ENCODE results near the gene ANKRD13C. TPM values are rescaled to one million over a fixed set of nuclear protein-coding genes. Genes with fewer than 3 reads are reported as not detected.

Gene ANKRD13C
- total RNA-seq, 1 donor from 2014 or later = 36.9 TPM

- DNase-seq = no peak
These were observed 61.2 kb downstream of the ANKRD13C start for GRCh38 chr1:70293186-70293843.

GRCh38 chr1:70290218-70290617 is 64.3 kb downstream of the ANKRD13C start:
- DNase-seq = no peak

DNA sequence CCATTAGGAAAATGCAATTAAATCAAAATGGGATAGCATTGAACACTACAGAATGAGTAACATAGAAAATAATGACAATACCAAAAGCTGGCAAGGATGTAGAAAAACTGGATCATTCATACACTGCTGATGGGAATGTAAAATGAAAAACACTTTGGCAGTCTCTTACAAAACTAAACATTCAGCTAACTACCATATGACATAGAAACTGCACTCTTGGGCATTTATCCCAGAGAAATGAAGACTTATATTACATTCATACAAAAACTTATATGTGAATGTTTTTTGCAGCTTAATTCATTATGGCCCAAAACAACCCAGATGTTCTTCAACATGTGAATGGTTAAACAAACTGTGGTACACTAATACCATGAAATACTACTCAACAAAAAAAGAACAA is 66.4 kb downstream of the ANKRD13C start:
- no peak for DNase-seq

- no peak for DNase-seq
These were observed 68.1 kb downstream of the ANKRD13C start for GRCh38 chr1:70286453-70286852.

- DNase-seq = peak; percentile 4
These were observed 70.2 kb downstream of the ANKRD13C start for GRCh38 chr1:70284366-70284765.

- no peak for DNase-seq
These were observed 75.8 kb downstream of the ANKRD13C start for GRCh38 chr1:70278710-70279109.

GRCh38 chr1:70277875-70278274 is 76.6 kb downstream of the ANKRD13C start:
- no peak for DNase-seq

DNA sequence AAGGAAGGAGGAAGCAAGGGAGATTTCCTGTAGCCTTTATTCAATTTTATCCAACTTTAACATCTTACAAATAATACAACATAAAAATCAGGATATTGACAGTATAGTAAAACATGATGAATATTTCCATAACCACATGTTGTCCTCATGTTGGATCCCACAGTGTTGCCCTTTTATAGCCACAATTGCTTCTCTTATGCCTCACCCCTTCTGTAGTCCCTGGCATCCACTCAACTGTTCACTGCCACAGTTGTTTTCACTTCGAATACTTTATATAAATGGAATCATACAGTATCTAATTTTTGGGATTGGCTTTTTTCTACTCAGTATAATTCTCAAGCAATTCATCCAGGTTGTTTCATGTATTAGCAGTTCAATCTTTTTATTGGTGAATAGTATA is 88.6 kb downstream of the ANKRD13C start:
- DNase-seq = no peak

GRCh38 chr1:70264839-70265238 is 89.7 kb downstream of the ANKRD13C start:
- no peak for DNase-seq

- no peak for DNase-seq
These were observed 97.9 kb downstream of the ANKRD13C start for GRCh38 chr1:70256664-70257063.

DNA sequence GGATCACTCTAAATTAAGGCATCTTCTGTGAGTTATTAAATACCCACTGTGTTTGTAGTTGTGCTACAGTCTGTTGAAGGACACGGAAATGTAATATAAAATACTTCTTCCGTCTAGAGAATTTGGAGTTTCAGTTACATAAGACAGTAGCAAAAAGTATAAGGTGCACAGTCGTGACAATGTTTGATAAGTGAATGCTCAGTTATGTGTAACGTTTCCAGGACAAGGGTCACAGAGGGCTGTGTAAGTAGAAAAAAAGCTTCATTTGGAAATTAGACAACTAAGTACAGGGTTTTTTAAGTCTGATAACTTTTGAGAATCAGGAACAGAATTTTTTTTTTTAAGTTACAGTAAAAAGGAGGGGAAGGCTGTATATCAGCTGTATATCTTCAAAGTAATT is 105.8 kb downstream of the ANKRD13C start:
- no peak for DNase-seq

DNA sequence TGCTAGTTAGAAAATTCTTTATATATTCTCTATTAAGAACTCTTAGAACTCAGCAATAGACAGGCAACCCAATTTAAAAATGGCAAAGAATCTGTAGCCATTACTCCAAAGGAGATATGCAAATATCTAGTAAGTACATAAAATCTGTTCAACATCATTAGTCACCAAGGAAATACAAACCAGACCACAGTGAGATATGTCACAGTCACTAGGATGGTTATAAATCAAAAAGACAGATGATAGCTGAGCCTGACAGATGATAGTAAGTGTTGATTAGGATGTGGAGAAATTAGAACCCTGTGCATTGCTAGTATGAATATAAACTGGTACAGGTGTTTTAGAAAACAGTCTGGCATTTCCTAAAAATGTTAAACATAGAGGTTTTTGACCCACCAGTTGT is 106.8 kb downstream of the ANKRD13C start:
- DNase-seq = no peak

- no peak for DNase-seq
These were observed 107.4 kb downstream of the ANKRD13C start for GRCh38 chr1:70247122-70247521.

- DNase-seq = no peak
These were observed 114.6 kb downstream of the ANKRD13C start for GRCh38 chr1:70239940-70240339.

DNA sequence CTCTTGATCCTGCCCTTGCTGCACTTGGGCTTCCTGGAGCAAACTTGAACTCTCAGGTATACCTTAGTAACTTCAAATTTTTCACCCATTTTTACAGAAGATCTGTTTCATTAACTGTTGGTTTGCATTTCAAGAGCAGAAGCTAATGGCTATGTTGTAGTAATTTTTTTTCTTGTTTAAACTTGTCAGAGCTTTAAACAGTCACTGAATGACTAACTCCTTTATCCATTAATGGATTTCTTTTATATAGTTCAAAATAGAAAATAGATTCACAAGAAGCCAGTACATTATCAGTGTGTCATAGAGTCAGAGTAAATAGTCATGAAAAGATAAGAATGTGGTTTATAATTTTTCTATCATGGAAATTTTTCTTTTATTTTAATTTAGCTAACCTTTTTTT is 119.8 kb downstream of the ANKRD13C start:
- no peak for DNase-seq

DNA sequence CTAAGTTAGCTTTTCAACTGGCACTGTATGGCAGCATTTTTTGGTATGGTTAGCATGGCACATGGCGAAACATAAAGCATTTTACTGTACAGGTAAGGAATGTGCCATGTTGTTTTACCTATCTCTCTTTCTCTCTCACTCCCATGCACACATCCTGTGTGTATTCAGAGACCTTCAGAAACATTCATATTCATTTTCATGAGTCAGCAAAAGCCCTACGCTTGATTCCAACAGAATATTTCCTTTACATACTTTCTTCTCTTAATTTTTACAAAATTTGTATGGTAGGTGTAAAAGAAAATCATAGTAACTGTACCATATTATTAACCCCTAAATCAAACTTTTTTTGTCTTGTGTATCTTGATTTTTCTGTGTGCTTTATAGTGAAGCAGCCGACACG is 123.0 kb downstream of the ANKRD13C start:
- DNase-seq = no peak

GRCh38 chr1:70228670-70229069 is 125.9 kb downstream of the ANKRD13C start:
- DNase-seq = no peak

GRCh38 chr1:70227439-70227838 is 127.1 kb downstream of the ANKRD13C start:
- DNase-seq = no peak

DNA sequence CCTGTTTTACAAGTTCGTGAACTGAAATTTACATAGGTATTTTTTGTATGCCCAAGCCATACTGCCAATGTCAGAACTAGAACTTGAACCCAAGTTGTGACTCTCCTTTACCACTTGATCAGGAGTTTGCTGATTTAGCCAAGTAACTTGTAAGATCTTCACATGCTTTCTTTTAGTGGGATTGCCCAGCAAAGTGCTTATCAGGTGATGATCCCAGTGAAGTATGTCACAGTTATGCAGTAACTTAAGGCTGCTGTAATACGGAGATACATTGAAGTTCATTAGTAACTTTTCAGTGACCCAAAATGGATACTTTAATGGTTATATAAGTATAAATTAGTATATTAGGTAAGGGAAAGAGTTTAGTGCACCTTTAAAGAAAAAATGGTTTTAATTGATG is 129.6 kb downstream of the ANKRD13C start:
- no peak for DNase-seq

- DNase-seq = no peak
These were observed 131.7 kb downstream of the ANKRD13C start for GRCh38 chr1:70222716-70223235.

DNA sequence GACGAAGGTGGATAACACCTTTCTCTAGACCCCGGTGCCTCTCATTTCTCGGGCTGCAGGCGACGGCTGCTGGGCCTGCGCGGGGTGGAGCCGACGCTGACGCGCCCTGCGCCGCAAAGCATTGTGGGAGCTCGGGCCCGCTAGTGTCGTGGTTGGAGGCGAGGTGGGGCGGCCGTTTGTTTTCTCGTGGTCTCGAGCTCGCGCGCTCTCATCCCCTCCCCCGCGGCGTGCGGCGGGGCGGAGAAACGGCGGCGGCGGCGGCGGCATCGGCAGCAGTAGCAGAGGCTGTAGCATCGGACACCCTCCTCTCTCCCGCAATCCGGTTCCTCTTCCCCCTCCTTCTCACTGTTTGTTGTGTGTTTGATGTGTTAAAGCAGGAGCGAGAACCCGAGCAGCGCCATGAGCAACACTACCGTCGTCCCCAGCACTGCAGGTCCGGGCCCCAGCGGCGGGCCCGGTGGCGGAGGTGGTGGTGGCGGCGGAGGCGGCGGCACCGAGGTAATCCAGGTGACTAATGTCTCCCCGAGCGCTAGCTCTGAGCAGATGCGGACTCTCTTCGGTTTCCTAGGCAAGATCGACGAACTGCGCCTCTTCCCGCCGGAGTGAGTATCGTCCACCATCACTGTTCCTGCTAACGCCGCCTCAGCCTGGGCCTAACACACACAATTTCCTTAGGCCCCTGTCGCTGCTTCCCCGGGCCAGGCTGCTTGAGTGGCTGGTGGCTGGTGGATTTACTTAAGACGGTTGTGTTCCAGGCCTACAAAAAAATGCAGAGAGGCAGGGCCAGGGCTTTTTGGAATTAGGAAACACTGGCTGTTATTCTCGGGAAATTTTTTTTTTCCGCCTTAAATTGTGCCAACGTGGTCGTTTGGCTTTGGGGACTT is 133.0 kb downstream of the ANKRD13C start, which contains the start of gene SRSF11:
TSS of gene SRSF11 (plus strand) at position 143 of the 884 bp plus-strand sequence. CDS start at position 400, 257 bp downstream.
- DNase-seq = peak; percentile 98

DNA sequence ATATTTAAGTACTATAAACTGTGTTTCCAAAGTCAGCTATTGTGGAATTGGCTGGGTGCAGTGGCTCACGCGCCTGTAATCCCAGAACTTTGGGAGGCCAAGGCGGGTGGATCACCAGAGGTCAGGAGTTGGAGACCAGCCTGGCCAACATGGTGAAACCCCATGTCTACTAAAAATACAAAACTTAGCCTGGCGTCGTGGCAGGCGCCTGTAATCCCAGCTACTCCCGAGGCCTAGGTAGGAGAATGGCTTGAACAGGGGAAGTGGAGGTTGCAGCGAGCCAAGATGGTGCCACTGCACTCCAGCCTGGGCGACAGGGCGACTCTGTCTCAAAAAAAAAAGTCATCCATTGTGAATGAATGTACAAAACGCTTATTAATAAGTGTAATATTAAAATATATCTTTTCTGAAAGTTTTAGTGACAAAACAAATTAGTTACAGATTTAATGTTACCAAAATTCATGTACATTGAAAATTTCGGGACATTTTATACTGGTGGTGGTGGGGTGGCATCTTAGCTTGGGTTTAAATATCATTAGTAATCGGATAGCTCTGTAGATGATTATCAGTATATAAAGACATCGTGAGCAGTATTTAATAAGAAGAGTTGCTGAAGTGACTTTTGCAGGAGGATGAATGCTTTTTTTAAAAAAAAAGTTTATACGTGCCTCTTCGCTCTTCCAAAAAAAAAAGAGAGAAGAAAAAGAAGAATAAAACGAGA is 133.8 kb downstream of the ANKRD13C start:
- no peak for DNase-seq

- no peak for DNase-seq
These were observed 134.5 kb downstream of the ANKRD13C start for GRCh38 chr1:70220015-70220414.
